SK-N-SH (cell line): ENCODE results near the gene NBR1.

Experiments used
- CTCF ChIP-seq: fragments of 200-600 bp; sonication (generic); IDR thresholded peaks from 2 replicates; pipeline ENCODE4 v1.6.1; 2017; ENCODE audit warnings: antibody characterized with exemption, mild to moderate bottlenecking, moderate library complexity
- EZH2phosphoT487 ChIP-seq: fragments of 200-600 bp; sonication (generic); IDR thresholded peaks from 2 replicates; pipeline ENCODE4 v1.6.1; 2017; ENCODE audit warnings: low read depth, mixed run types, mild to moderate bottlenecking, antibody characterized with exemption, moderate library complexity, borderline replicate concordance
- GABPA ChIP-seq: IDR thresholded peaks from 2 replicates; pipeline ENCODE4 v1.4.0; 2012; ENCODE audit warnings: low read depth, mild to moderate bottlenecking
- IRF3 ChIP-seq: fragments of 150-350 bp; IDR thresholded peaks from 2 replicates; pipeline ENCODE4 v1.6.1; 2016; ENCODE audit warnings: mild to moderate bottlenecking, low read depth, low read length
- MAX ChIP-seq: IDR thresholded peaks from 2 replicates; pipeline ENCODE4 v1.4.0; 2012; ENCODE audit warnings: low read depth
- POLR2AphosphoS5 ChIP-seq: IDR thresholded peaks from 2 replicates; pipeline ENCODE4 v1.6.1; 2012; ENCODE audit warnings: low read depth, low read length
- REST ChIP-seq: IDR thresholded peaks from 2 replicates; pipeline ENCODE4 v1.6.1; 2012; ENCODE audit warnings: mild to moderate bottlenecking, low read depth, low read length, moderate library complexity
- YY1 ChIP-seq: IDR thresholded peaks from 2 replicates; pipeline ENCODE4 v1.4.0; 2012; ENCODE audit warnings: low read depth, mild to moderate bottlenecking
- ZBTB33 ChIP-seq: IDR thresholded peaks from 2 replicates; pipeline ENCODE4 v1.4.0; 2012; ENCODE audit warnings: low read depth, borderline replicate concordance

GRCh38 chr17:43125967-43126910 lies 44.8 kb upstream of the NBR1 start:
- no peak for TF ChIP-seq CTCF
- TF ChIP-seq REST = no peak
- no peak for TF ChIP-seq GABPA
- no peak for TF ChIP-seq IRF3
- TF ChIP-seq YY1 = no peak; the same call in 1 of the 2 replicates
- TF ChIP-seq MAX = no peak
- TF ChIP-seq EZH2phosphoT487 = no peak
- TF ChIP-seq POLR2AphosphoS5 = no peak
- no peak for TF ChIP-seq ZBTB33
